ENCODE results near the gene SLC30A1. TPM values are rescaled to one million over a fixed set of nuclear protein-coding genes. Genes with fewer than 3 reads are reported as not detected.

SLC30A1 gene
- total RNA-seq, 1 experiment from 2014 or later: 9.7 TPM

DNA sequence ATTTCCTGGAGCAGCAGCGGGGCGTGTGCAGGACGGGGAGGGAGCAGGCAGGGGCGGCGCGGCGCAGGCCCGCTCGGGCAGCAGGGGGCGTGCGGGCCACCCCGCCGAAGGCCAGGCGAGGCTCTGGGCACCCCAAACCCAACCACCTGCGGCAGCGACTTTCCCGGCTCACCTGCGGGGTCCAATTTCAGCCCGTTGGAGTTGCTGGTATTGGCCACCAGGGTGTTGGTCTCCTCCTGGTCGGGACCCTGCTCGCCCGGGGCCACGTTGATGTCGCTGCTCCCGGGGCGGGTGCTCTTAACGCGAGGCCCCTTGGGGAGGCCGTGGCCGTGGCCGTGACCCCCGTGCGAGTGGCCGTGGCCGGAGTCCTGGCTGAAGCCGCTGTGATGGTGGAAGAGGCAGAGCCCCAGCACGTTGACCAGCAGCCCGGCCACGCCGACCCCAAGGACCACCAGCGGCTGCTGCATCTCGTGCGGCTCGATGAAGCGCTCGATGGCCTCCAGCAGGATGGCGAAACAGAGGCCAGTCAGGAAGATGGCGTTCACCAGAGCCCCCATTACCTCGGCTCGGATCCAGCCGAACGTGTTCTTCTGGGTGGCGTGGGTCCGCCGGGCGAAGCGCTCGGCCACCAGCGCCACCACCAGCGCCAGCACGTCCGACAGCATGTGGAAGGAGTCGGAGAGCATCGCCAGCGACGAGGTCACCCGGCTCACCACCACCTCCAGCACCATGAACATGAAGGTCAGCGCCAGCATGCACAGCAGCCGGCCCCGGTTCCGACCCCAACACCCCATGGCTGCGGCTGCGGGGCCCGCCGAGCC lies 932 bp downstream of the SLC30A1 start:
- H3K9me3 ChIP-seq (ENCODE audit: control insufficient read depth in 1 of 2, insufficient read depth in 1 of 2, low read depth in 1 of 2, low read length in 2 of 2): no peaks in the 10 kb centered on the region
- intact Hi-C loops (cut with micrococcal nuclease): loop anchor here (2.0 kb wide), 1 partner anchor 63 kb away; no protein-coding TSS in a partner anchor
- H3K79me2 ChIP-seq (ENCODE audit: insufficient read depth, low read length): peaks cover 10% of the 10 kb centered on the region
- no peaks in the 10 kb centered on the region; the same call in 1 of the 2 replicates for H4K20me1 ChIP-seq (ENCODE audit: insufficient read depth)
- H3K27me3 ChIP-seq (ENCODE audit: insufficient read depth, low read length): no peaks in the 10 kb centered on the region
- H3K9me2 ChIP-seq (ENCODE audit: insufficient read depth): no peaks in the 10 kb centered on the region
- H3K4me2 ChIP-seq (ENCODE audit: low read length): peak overlapping the region; percentile 93
- CTCF ChIA-PET: interaction anchor here (1.1 kb wide), 1 partner anchor 76 kb away, joined by 5 read pairs; no protein-coding TSS in a partner anchor
- BruUV-seq (replicated peaks): no TSS peak
- peak overlapping the region; percentile 84 for H3K27ac ChIP-seq (ENCODE audit: low read depth, low read length)
- DNase-seq (ENCODE audit: low read depth, low spot score): no peak
- POLR2A ChIA-PET: interaction anchor here (1.1 kb wide), 1 partner anchor 47 kb away, joined by 4 read pairs; no protein-coding TSS in a partner anchor
- peaks cover 10 to 40% of the 10 kb centered on the region in 2 experiments for H3K4me1 ChIP-seq (ENCODE audit: control insufficient read depth in 1 of 2, insufficient read depth in 2 of 2, low read length in 2 of 2)
- peak overlapping the region; percentile 74 to 84 for H3K4me3 ChIP-seq (replicated peaks in 1 of 2; ENCODE audit: low read depth in 1 of 2, low read length in 2 of 2)
- H3K36me3 ChIP-seq (ENCODE audit: control insufficient read depth in 1 of 2, insufficient read depth in 2 of 2, low read length in 2 of 2): peaks cover 0 to 7% of the 10 kb centered on the region in 2 experiments; a peak in 2 of 4 replicates
- no peak for TF ChIP-seq ELF1 (IDR thresholded peaks at IDR 0.05; ENCODE audit: borderline replicate concordance, low read depth)
- no peak for TF ChIP-seq EZH2 (IDR thresholded peaks at IDR 0.05)
- TF ChIP-seq CEBPB (IDR thresholded peaks at IDR 0.05; ENCODE audit: low read depth): no peak
- TF ChIP-seq ZFX (IDR thresholded peaks at IDR 0.05): peak; percentile 25; the same call in 1 of the 2 replicates
- peak; percentile 36; the same call in 1 of the 2 replicates for TF ChIP-seq SIN3A (IDR thresholded peaks at IDR 0.05; ENCODE audit: low read depth)
- TF ChIP-seq FOSL1 (IDR thresholded peaks at IDR 0.05; ENCODE audit: low read depth): no peak
- TF ChIP-seq CBX3 (IDR thresholded peaks at IDR 0.05; ENCODE audit: low read depth): no peak; the same call in 1 of the 2 replicates
- peak; percentile 55; the same call in 1 of the 2 replicates for TF ChIP-seq POLR2AphosphoS5 (IDR thresholded peaks at IDR 0.05; ENCODE audit: low read depth, low read length)
- TF ChIP-seq, protein P1, sequence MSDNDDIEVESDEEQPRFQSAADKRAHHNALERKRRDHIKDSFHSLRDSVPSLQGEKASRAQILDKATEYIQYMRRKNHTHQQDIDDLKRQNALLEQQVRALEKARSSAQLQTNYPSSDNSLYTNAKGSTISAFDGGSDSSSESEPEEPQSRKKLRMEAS (IDR thresholded peaks at IDR 0.05): peak; percentile 62
- peak; percentile 44 for TF ChIP-seq YY1 (IDR thresholded peaks at IDR 0.05; ENCODE audit: extremely low read depth, insufficient replicate concordance, low read depth, low read length)
- TF ChIP-seq, protein P2, sequence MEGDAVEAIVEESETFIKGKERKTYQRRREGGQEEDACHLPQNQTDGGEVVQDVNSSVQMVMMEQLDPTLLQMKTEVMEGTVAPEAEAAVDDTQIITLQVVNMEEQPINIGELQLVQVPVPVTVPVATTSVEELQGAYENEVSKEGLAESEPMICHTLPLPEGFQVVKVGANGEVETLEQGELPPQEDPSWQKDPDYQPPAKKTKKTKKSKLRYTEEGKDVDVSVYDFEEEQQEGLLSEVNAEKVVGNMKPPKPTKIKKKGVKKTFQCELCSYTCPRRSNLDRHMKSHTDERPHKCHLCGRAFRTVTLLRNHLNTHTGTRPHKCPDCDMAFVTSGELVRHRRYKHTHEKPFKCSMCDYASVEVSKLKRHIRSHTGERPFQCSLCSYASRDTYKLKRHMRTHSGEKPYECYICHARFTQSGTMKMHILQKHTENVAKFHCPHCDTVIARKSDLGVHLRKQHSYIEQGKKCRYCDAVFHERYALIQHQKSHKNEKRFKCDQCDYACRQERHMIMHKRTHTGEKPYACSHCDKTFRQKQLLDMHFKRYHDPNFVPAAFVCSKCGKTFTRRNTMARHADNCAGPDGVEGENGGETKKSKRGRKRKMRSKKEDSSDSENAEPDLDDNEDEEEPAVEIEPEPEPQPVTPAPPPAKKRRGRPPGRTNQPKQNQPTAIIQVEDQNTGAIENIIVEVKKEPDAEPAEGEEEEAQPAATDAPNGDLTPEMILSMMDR (IDR thresholded peaks at IDR 0.05 in 2 of 3, conservative IDR thresholded peaks at IDR 0.05 in 1 of 3; ENCODE audit: borderline replicate concordance in 1 of 3, insufficient read depth in 1 of 3, low read depth in 2 of 3, low read length in 2 of 3): peak; percentile 65 to 78 (median 72)
- no peak for TF ChIP-seq JUND (IDR thresholded peaks at IDR 0.05)
- peak; percentile 71 for TF ChIP-seq RAD21 (IDR thresholded peaks at IDR 0.05; ENCODE audit: low read depth)
- peak overlapping the region; percentile 76 for H3K9ac ChIP-seq (ENCODE audit: low read length)
- no peak overlapping the region for H2AFZ ChIP-seq (ENCODE audit: low read depth, low read length, poor library complexity, severe bottlenecking)
- peak; percentile 67 for ATAC-seq
- RAD21 ChIA-PET (ENCODE audit: low non-redundant PET in 1 of 2, low total read pairs in 2 of 2, uncharacterized antibody in 2 of 2, unreplicated experiment in 2 of 2): no interaction called here

Data from HCT116 (cell line).